Measurements from ENCODE around the gene EFL1. TPM values are rescaled to one million over a fixed set of nuclear protein-coding genes. Genes with fewer than 3 reads are reported as not detected.

Gene EFL1
- polyA plus RNA-seq, 1 donor from 2014 or later, result 16.8 TPM

GRCh38 chr15:82165948-82166376 lies 96.6 kb downstream of the EFL1 start:
- H3K9me2 ChIP-seq (ENCODE audit: insufficient read depth, low read length), result no peaks in the 10 kb centered on the region
- H3K27ac ChIP-seq (ENCODE audit: low read length), result no peak overlapping the region
- H3K9ac ChIP-seq (ENCODE audit: low read length), result no peak overlapping the region
- no peaks in the 10 kb centered on the region for H3K9me3 ChIP-seq (ENCODE audit: low read length)
- no peaks in the 10 kb centered on the region for H4K20me1 ChIP-seq (ENCODE audit: insufficient read depth)
- H3K4me2 ChIP-seq (ENCODE audit: low read length), result no peak overlapping the region
- H3K4me3 ChIP-seq (ENCODE audit: low read length), result no peak overlapping the region
- no peak for TF ChIP-seq REST (IDR thresholded peaks at IDR 0.05; ENCODE audit: borderline replicate concordance)
- TF ChIP-seq MXI1 (conservative IDR thresholded peaks at IDR 0.05; ENCODE audit: poor library complexity, severe bottlenecking), result no peak
- no peak for TF ChIP-seq SMC3 (conservative IDR thresholded peaks at IDR 0.05; ENCODE audit: poor library complexity)
- no peak for TF ChIP-seq RAD21 (conservative IDR thresholded peaks at IDR 0.05)
- TF ChIP-seq EP300 (conservative IDR thresholded peaks at IDR 0.05; ENCODE audit: poor library complexity, severe bottlenecking), result no peak
- no peak for TF ChIP-seq CTCF (IDR thresholded peaks at IDR 0.05; ENCODE audit: poor library complexity, severe bottlenecking)
- no peak for TF ChIP-seq TAF1 (IDR thresholded peaks at IDR 0.05; ENCODE audit: low read depth)
- TF ChIP-seq EZH2 (IDR thresholded peaks at IDR 0.05; ENCODE audit: borderline replicate concordance, insufficient read depth, low read length, poor library complexity, severe bottlenecking), result no peak
- TF ChIP-seq POLR2AphosphoS5 (IDR thresholded peaks at IDR 0.05), result no peak
- no peaks in the 10 kb centered on the region for H3F3A ChIP-seq (ENCODE audit: insufficient read depth, low read length, poor library complexity, severe bottlenecking)
- H2AFZ ChIP-seq (ENCODE audit: low read depth, low read length), result no peak overlapping the region
- no peaks in the 10 kb centered on the region for H3K36me3 ChIP-seq (ENCODE audit: insufficient read depth, low read length)
- no peaks in the 10 kb centered on the region for H3K27me3 ChIP-seq (ENCODE audit: insufficient read depth, low read depth, low read length)
- H3K79me2 ChIP-seq (replicated peaks; ENCODE audit: insufficient read depth, low read length), result no peaks in the 10 kb centered on the region

- no peak overlapping the region for H3K27ac ChIP-seq (ENCODE audit: low read length)
- H3K9ac ChIP-seq (ENCODE audit: low read length), result no peak overlapping the region
- H3F3A ChIP-seq (ENCODE audit: insufficient read depth, low read length, poor library complexity, severe bottlenecking), result no peaks in the 10 kb centered on the region
- no peaks in the 10 kb centered on the region for H3K9me2 ChIP-seq (ENCODE audit: insufficient read depth, low read length)
- no peak overlapping the region for H3K4me3 ChIP-seq (ENCODE audit: low read length)
- TF ChIP-seq RAD21 (conservative IDR thresholded peaks at IDR 0.05) (no peak), TAF1 (IDR thresholded peaks at IDR 0.05; ENCODE audit: low read depth) (no peak), MXI1 (conservative IDR thresholded peaks at IDR 0.05; ENCODE audit: poor library complexity, severe bottlenecking) (no peak), EP300 (conservative IDR thresholded peaks at IDR 0.05; ENCODE audit: poor library complexity, severe bottlenecking) (no peak), REST (IDR thresholded peaks at IDR 0.05; ENCODE audit: borderline replicate concordance) (no peak), SMC3 (conservative IDR thresholded peaks at IDR 0.05; ENCODE audit: poor library complexity) (no peak), EZH2 (IDR thresholded peaks at IDR 0.05; ENCODE audit: borderline replicate concordance, insufficient read depth, low read length, poor library complexity, severe bottlenecking) (no peak), CTCF (IDR thresholded peaks at IDR 0.05; ENCODE audit: poor library complexity, severe bottlenecking) (no peak), POLR2AphosphoS5 (IDR thresholded peaks at IDR 0.05) (no peak)
- no peaks in the 10 kb centered on the region for H3K27me3 ChIP-seq (ENCODE audit: insufficient read depth, low read depth, low read length)
- H3K4me2 ChIP-seq (ENCODE audit: low read length), result no peak overlapping the region
- no peak overlapping the region for H2AFZ ChIP-seq (ENCODE audit: low read depth, low read length)
- no peaks in the 10 kb centered on the region for H3K9me3 ChIP-seq (ENCODE audit: low read length)
- no peaks in the 10 kb centered on the region for H3K79me2 ChIP-seq (replicated peaks; ENCODE audit: insufficient read depth, low read length)
- no peaks in the 10 kb centered on the region for H3K36me3 ChIP-seq (ENCODE audit: insufficient read depth, low read length)
- H4K20me1 ChIP-seq (ENCODE audit: insufficient read depth), result no peaks in the 10 kb centered on the region
These were observed 102.6 kb downstream of the EFL1 start for GRCh38 chr15:82159922-82160321.
